Posterior vena cava (tissue), 2 donors: ENCODE data around the gene CRYBB3. TPM values are rescaled to one million over a fixed set of nuclear protein-coding genes. Genes with fewer than 3 reads are reported as not detected.

Source experiments
- DNase-seq: peaks from one replicate; pipeline ENCODE4 v3.0.0-alpha.2; 2020; ENCODE audit warnings: low spot score
- intact Hi-C, 2 donors: fragments of 100-400 bp; cut with DNase I; formaldehyde crosslinking; loops; one replicate each; pipeline versions ENCODE4 v1.14.1 to v1.14.2; 2022 to 2023
- long read RNA-seq, 2 donors: library from polyadenylated mRNA; unstranded; transcript quantifications; one replicate each; pipeline ENCODE4 v2.0.0, GENCODE V29; 2020 to 2021
- total RNA-seq, 2 donors: library from RNA; stranded (reverse); fragmentation: NEBNext Ultra II Directional; extraction: Animal tissue kit (Norgen Biotek cat#: 25700); gene quantifications; one replicate each; pipeline ENCODE4 v1.2.1, GENCODE V29; 2021
- donor health status: DM: yes; HTN: yes; CAD: no.
- donor health status: DM: yes; HTN: yes; CAD: no.

CRYBB3 gene
- not detected for total RNA-seq
- long read RNA-seq, donor 1: 0 reads
- long read RNA-seq, donor 2: 0 reads

GRCh38 chr22:25199731-25200520 lies at the start of gene CRYBB3:
Gene CRYBB3, plus strand, starts transcription at chr22:25199858. Its CDS starts 1,539 bp downstream, at chr22:25201397.
- DNase-seq: no peak
- intact Hi-C loops: no loop called here

GRCh38 chr22:25153961-25154666 lies 45.5 kb upstream of the CRYBB3 start:
- intact Hi-C loops: no loop called here
- DNase-seq: peak; percentile 80

DNA sequence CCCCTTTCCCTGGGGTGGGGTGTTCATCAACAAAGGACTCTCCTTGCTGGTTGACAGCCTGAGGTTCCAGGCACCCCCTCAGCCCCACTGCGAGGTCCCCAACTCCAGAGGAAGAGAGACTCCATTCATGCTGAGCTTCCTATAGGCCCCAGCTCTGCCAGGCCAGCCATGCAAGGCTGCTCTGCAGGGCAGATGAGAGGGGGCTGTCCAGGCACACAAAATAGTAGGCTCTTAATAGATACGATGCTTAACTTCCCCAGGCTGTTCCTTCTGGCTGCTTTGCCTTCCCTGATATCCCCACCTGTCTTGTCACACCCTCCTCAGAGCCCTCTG lies 45.0 kb upstream of the CRYBB3 start:
- DNase-seq: no peak
- intact Hi-C loops: no loop called here

DNA sequence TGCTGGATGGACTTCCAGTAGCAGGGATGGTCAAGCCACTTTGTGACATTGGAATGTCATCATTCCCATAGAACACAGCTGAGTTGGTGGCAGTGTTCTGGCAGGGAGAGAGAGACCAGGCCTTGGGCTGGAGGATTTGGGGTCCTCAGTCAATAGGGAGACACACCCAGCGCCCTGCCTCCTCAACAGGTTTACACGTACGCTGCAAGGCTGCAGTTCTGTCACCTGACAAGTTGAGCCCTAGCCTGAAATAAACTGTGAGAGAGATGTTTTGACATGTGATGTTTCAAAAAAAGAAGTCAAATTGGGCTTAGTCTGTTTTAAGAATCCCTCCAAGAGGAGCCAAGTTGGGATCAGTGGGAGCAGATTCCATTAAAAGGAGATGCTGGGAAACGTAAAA lies 42.9 kb upstream of the CRYBB3 start:
- intact Hi-C loops: no loop called here
- DNase-seq: no peak

DNA sequence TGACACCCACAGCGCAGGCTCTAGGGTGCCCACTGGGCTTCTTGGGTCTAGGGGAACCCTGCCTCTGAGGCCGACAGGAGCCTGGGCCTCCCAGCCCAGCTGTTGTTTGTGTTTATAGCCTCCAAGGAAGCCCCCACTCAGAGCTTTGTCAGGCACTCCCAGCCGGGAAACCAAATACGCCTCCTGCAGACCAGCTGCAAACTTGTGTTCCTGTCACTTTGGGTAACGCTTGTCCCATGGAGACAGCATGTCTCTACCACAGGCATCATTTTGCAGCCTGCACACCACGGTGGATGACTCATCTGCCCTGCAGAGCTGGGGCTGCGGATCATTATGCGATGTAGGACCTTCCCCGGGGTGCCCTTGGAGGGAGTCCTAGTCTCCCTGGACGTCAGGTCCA lies 40.6 kb upstream of the CRYBB3 start:
- no peak for DNase-seq

GRCh38 chr22:25160120-25160996 lies 39.3 kb upstream of the CRYBB3 start:
- no peak for DNase-seq
- intact Hi-C loops: no loop called here

More for the DNA sequence above, 40.6 kb upstream of the CRYBB3 start:
- intact Hi-C loops: no loop called here

DNA sequence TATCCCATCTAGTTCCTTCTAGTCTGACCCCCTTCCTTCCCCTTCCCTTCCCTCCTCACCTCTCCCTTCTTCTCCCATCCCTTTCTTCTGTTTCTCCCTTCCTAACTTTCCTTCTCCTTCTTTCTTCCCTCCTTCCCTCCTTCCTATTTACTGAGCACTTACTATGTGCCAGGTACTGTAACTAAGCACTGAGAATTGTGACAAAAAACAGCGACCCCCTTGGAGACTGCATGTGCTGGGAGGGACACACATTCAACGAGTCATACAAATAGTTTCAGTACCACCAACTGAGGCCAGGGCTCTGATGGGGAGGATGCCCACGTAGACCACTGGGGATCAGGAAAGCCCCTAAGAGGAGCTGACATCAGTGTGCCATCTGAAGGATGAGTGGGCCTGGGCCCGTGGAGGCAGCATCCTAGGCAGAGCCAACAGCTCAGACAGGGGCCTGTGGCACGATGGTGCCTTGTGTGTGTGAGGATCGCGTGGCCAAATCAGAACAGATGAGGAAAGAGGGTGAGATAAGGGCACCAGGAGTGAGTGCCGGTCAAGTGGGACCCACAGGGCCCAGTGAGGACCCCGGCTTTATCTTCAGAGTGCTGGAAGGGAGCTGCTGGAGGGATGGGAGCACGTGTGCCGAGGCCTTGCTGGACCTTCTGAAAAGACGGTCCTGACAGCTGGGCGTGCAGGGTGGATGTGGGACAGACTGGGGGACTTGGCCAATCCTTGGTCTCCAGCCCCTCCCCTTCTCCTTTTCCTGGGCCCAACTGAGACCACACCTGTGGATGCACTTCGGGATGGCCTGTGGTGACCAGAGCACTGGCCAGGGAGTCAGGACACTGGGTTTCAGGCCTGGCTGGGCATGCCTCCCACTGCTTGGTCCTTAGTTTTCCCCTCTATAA lies 38.4 kb upstream of the CRYBB3 start:
- intact Hi-C loops: no loop called here
- no peak for DNase-seq

- no peak for DNase-seq
- intact Hi-C loops: no loop called here
These were observed 37.6 kb upstream of the CRYBB3 start for GRCh38 chr22:25161916-25162530.

GRCh38 chr22:25162561-25162960 lies 37.1 kb upstream of the CRYBB3 start:
- no peak for DNase-seq
- intact Hi-C loops: no loop called here

- DNase-seq: no peak
- intact Hi-C loops: no loop called here
These were observed 33.9 kb upstream of the CRYBB3 start for GRCh38 chr22:25165785-25166184.

GRCh38 chr22:25166266-25167040 lies 33.2 kb upstream of the CRYBB3 start:
- intact Hi-C loops: no loop called here
- DNase-seq: peak; percentile 76

GRCh38 chr22:25167082-25167481 lies 32.6 kb upstream of the CRYBB3 start:
- peak; percentile 25 for DNase-seq
- intact Hi-C loops: no loop called here

DNA sequence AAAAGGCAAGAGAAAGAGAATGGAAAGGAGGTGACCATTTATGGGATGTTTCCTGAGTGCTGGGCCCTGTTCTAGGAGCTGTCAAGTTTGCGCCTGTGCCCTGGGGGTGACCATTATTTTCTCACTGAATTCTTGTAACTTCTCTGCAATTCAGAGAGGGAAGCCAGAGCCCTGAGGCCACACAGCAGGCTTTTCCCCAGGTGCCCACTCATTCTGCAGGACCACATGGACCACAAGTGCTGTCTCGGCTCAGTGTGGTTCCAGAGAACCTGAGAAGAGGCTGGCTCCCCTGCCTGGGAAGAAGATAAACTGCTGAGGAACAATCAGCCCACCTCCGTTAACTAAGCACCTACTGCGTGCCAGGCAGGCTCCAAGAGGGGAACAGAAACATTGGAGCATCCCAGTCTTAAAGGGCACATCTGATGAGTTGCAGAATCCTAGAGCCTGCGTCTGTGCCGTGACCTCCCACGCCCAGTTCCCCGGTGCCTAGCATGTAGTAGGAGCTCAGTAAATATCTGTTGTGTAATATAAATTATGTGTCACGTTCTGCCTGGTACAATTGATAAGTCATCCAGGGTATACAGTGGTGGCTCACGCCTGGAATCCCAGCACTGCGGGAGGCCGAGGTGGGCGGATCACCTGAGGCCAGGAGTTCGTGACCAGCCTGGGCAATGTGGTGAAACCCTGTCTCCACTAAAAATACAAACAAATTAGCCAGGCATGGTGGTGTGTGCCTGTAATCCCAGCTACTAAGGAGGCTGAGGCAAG lies 31.6 kb upstream of the CRYBB3 start:
- DNase-seq: no peak
- intact Hi-C loops: no loop called here

GRCh38 chr22:25169278-25170031 lies 30.2 kb upstream of the CRYBB3 start:
- intact Hi-C loops: no loop called here
- DNase-seq: no peak

DNA sequence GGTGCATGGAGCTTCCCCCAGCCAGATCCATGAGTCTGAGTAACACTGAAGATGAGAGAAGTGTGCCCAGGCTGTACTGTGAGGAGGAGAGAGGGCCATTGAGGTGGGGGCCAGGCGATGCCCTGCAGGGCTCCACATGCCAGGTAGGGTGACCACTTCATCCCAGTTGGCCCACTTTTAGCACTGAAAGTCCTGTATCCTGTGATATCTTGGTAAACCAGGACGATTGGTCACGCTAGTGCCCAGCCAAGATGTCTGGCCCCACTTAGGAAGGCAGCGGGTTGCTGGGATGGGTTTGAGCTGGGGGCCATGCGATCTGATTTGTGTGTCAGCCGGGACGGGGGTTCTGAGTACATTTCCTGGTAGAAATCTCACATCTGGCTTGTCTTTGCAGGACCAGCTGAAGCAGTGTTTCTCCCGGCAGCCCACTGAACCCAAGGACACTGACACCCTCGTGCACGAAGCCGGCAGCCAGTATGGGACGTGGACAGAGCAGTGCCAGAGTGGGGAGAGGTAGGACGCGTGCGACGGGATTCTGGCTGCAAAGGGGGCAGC lies 29.2 kb upstream of the CRYBB3 start:
- intact Hi-C loops: no loop called here
- DNase-seq: no peak

DNA sequence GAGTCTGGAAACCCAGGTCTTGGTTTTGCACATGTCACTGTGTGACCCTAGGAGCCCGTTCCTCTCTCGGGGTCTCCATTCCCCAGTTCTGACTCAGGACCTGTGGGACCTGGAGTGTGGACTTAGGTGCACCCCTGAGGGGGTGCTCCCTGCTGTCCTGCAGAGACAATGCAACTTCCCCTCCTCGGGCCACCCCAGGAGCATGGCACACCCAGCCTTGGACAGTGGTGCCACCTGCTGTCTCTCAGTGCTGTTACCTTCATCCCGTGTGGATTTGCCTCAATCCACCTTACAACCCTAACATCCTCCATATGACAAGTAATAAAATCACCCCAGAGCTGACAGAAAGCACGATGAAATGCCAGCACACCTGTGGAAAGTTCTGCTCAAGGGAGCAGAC lies 27.5 kb upstream of the CRYBB3 start:
- intact Hi-C loops: no loop called here
- DNase-seq: no peak
